Ramos (cell line): ENCODE results near the gene ADGRA1.
"Not testable (repeated sequence)": the region's sequence is repeated elsewhere in the genome, so short reads cannot be mapped to it uniquely, and the experiment has no call there.

Source experiments
- in situ Hi-C: fragments of 300-500 bp; cut with MboI; formaldehyde crosslinking; loops from one replicate; pipeline ENCODE4 v1.14.3; 2022; ENCODE audit warnings: low sequenced_read_pairs; ENCODE audit not compliant: unreplicated experiment

Gene ADGRA1

DNA sequence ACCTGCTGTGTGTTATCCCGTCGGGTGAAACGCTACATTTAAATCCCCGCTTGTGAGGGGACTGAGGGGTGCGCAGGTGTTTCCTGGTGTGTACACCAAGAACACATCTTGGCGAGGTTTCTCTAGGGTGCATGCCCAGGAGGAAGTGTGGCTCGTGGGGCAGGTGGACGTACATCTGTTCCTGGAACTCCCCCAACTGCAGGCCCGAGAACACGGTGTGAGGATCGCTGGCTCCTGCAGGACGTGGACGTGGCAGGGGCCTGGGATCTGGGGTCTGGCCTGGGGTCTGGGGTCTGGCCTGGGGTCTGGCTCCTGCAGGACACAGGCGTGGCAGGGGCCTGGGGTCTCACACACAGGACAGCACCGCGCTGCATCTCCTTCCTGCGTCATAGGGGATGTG, 82.4 kb downstream of the ADGRA1 start:
- in situ Hi-C loops = no loop called here

DNA sequence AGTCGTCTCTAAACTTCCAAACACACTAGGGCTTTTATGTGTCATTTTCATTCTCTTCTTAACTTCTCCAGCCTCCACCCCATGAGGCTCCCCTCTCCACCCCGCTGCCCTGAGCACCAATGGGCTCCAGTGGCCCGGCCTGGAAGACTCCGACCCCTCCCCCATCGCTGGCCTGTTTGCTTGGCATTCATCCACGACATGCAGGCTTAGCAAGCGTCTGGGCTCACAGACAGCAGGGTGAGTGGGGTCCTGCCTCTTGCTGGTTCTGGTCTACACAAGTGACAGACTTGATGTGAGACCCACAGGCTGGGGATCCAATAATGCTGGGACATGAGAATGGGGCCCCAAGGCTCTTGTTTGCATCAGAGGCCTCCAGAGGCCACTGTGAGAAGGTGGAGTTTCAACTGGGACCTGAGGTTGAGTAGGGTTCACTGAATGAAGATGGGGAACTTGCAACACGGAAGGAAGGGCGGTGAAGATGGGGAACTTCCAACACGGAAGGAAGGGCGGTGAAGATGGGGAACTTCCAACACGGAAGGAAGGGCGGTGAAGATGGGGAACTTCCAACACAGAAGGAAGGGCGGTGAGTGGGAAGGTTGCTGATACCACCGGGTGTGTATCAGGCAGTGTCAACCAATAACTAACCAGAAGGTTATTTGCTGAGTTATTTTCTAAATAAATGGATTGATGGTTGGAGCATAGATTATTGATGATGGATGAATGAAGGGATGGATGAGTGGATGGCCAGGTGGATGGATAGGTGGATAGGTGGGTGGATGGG, 86.3 kb downstream of the ADGRA1 start:
- in situ Hi-C loops = no loop called here

DNA sequence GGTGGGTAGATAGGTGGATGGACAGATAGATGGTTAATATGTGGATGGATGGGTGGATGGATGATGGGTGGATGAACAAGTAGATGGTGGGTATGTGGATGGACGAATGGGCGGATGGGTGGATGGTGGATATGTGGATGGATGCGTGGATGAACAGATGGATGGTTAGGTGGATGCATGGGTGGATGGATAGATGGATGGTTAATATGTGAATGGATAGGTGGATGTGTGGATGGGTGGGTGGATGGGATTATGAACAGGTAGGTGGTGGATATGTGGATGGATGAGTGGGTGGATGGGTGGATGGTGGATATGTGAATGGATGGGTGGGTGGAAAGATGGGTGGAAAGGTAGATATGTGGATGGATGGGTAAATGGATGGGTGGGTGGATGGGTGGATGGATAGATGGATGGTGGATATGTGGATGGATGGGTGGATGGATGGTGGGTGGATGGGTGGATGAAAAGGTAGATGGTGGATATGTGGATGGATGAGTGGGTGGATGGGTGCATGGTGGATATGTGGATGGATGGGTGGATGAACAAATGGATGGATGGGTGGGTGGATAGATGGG, 87.1 kb downstream of the ADGRA1 start:
- in situ Hi-C loops = no loop called here

DNA sequence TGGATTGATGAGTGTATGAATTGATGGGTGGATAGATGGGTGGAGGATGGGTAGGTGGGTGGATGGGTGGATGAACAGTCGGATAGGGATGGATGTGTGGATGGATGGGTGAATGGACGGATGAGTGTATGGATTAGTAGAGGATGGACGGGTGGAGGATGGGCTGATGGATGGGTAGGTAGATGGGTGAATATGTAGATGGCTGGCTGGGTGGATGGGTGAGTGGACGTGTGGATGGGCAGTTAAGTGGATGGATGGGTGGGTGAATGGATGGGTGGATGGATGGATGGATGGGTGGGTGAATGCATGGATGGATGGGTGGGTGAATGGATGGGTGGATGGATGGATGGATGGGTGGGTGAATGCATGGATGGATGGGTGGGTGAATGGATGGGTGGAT, 87.9 kb downstream of the ADGRA1 start:
- in situ Hi-C loops = not testable (repeated sequence)

DNA sequence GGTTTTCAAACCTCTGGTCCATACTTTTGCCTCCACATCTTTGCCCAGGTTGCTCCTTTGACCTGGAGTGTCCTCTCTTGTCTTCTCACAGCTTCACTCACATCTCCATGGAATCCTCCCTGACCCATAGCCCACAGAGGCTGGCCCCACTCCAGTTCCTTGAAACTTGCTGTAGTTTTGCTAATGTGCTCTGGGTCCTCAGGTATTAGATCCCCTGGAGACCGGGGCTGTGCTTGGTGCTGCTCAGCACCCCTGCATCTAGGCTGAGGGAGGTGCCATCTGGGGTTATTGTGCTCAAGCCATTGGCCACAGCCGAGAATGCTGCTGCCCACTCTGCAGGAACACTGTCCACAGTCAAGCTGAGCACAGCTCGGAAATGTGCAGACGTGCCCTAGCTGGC, 88.8 kb downstream of the ADGRA1 start:
- in situ Hi-C loops = no loop called here

DNA sequence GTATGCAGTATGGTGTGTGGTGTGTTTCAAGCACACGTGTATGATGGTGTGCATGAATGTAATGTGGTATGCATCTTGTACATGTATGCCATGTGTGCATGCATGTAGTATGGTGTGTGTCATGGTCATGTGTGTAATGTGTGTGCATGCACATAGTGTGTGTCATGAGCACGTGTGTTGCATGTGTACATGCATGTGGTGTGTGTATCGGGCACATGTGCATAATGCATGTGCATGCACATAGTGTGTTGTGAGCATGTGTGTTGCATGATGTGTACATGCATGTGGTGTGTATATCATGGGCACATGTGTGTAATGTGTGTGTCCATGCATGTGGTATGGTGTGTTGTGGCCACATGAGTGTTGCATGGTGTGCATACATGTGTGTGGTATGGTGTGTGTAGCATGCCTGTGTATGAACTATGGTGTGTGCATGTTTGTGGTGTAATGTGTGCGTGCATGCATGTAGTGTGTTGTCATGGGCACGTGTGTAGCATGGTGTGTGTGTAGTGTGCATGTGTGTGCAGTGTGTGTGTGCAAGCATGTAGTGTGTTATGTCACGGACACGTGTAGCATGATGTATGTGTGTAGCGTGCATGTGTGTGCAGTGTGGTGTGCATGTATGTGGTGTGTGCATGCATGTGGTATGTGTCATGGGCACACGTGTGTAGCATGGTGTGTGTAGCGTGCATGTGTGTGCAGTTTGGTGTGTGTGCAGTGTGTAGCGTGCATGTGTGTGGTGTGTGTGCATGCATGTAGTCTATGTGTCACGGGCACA, 89.8 kb downstream of the ADGRA1 start:
- in situ Hi-C loops = no loop called here

DNA sequence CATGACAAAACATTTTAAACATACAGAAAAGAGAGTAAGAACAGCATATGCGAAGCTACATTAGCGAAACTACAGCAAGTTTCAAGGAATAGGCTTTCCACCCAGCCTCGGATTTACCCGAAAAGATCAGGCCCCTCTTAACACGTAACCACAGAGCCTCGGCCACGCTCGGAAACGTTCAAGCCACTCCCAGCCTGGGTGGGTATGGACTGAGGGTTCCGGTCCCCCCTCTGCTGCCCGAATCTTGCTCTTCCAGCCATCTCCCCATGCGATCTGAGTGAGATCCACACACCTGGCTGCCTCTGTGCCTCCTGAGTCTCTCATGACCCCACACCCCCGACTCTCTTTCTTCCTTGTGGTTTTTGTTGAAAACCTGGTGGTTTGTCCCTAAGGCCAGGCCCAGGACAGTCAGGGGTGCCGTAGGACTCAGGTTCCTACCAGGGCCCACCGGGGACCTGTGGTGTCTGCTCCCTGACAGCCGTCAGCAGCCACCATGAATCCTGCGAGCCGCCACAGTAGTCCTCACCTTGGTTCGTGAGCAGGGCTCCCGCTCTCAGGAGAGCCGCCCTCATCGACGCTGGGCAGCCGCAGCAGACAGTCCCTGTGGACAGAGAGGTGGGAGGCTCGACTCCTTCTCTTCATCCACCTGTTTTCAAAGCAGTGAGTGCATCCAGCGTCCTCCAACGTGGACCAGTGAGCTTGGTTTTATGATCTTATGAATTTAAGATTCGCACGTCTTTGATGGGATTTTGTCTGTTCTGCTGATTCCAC, 90.8 kb downstream of the ADGRA1 start:
- in situ Hi-C loops = no loop called here

DNA sequence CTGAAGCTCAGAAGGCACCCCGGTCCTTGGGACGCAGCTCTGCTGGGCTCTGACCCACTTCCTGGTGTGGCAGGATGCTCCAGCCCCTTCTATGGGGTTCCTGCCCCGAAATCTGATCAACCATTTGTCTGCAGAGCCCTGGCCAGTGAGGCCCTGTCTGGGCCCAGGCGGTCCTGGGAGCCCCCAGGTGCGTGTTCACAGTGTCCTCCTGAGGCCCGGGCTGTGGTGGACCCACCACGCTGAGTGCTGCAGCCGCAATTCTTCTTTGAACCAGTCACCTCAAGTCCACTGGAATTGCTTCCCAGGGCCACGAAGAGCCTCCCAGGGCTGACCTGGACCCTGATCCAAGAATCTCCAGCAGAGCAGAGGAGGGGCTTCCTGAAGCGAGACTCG, 91.4 kb downstream of the ADGRA1 start:
- in situ Hi-C loops = no loop called here

DNA sequence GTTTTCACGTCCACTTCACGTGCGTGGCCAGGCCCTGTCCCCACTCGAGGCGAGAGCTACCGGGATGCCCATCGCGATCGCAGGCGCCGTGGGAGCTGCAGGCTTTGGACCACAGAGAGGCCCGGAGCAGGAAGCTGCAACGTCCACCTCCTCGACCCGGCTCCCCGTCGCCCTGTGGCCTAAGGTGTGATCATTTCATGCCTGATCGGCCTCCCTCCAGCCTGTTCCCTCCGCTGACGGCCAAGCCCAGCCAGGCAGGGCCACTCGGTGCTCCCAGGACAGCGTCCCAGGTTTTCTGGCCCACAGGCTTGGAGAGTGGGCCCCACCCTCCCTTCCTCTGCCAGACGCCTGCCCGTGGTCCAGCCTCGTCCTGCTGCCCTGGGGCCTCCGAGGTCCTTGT, 91.9 kb downstream of the ADGRA1 start:
- in situ Hi-C loops = no loop called here

DNA sequence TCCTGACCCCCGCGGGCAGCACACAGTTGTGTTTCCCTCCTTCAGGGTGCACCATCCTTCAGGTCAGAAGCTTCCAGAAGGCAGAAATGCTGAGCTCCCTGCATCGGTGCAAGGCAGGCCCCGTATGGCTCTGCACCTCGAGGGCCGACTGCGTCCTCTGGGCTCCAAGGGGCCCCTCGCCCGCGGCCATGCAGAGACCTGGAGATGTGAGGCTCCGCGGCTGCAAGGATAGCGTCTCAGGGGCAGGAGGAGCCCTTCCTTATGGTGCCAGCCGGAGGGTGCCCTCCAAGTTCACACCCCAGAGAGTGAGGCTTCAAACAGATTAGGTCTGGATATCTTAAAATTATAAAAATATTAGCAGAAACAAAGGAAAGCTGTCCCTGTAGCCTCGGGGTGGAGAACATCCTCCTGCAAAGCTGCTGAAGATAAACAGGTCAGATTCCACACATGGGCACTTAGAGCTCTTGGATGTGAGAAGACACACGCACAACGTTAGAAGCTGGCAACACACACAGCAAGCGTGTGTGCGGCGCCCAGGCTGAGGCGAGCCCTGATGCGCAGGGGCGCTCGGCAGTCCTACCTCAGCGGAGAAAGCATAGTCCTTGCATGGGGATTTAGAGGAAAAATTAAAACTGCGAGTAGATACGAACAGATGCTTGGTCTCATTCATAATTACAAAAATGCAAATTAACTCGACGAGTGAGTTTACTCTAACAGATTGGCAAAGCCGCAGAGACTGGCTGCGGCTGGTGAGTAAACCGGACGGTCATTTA, 92.7 kb downstream of the ADGRA1 start:
- in situ Hi-C loops = no loop called here

DNA sequence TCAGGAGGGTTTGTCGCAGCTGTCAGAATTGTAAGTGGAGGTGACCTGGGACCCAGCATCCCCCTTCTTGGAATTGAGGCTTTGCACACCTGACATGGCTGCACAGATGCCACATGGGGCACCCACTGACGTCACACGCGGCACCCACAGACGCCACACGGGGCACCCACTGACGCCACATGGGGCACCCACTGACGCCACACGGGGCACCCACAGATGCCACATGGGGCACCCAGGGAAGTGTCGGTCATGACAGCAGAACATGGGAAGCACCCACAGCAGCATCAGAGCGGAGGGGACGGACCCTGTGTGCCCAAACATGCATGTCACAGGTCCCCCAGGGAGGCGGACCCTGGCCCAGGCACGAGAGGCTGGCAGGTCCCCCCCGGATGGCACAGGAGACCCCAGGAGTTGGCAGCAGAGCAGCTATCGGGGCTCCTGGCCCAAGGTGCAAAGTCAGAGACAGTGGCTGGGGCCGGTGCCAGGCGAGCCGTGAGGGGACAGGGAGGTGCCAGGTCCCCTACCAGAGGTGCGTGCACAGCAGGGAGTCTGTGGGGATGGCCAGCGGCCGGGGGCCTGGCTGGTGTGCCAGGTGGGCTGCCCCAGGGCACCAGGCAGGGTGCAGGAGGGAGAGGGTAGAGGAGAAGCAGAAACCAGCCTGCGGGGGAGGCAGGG, 93.4 kb downstream of the ADGRA1 start:
- in situ Hi-C loops = no loop called here
